CD4-positive, alpha-beta T cell treated with Interleukin-1 beta for 1 hour (primary cell): Measurements from ENCODE around the gene TNNT2.

Source experiments
- DNase-seq, 2 donors: peaks; one replicate each; pipeline ENCODE4 v3.0.0-alpha.2; 2020 to 2022

TNNT2 gene

DNA sequence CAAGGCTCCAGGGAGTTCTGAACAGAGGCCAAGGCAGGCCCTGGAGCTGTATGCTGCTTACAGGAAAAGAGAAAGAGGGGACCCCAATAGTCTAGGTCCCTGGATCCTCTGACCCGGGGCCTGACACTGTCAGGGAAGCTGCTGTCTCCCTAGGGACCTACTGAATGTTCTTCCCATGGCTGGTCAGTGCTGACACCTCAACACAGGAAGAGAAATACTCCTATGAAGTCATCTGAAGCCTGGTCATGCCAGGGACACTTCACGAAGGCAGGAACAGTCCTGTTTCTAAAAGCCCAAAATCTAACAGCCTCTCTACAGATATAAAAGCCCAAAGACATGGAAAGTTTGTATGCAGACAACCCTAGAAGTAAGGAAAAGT lies 23.4 kb upstream of the TNNT2 start:
- DNase-seq, result no peak

DNA sequence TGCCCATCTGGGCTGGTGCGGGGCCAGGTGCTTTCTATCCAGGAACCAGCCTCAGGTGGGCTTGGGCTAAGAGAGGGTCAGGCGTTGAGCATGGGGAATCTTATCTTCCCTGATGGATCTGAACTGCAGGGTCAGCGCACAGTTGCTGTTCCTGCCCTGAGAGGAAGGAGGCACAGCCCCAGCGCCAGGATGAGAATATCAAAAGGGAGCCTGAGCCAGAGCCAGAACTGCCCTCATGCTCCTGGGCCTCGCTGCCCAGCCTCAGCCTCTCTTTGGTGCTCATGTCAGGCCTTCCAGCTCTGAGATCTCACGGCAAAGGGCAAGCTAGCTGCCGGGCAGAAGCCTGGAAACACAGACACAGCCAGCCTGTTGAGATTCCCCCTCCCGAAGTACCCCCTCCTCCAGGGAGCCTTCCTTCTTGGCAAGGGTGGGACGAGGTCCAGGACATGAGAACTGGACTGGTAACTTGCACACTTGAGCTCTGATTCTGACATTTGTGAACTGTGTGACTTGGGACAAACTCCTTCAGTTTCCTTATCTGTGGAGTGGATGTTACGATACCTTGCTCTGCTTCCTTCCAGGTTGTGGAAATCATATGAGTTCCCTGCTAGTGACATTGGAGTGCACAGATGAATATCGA lies 22.9 kb upstream of the TNNT2 start:
- DNase-seq, result no peak

DNA sequence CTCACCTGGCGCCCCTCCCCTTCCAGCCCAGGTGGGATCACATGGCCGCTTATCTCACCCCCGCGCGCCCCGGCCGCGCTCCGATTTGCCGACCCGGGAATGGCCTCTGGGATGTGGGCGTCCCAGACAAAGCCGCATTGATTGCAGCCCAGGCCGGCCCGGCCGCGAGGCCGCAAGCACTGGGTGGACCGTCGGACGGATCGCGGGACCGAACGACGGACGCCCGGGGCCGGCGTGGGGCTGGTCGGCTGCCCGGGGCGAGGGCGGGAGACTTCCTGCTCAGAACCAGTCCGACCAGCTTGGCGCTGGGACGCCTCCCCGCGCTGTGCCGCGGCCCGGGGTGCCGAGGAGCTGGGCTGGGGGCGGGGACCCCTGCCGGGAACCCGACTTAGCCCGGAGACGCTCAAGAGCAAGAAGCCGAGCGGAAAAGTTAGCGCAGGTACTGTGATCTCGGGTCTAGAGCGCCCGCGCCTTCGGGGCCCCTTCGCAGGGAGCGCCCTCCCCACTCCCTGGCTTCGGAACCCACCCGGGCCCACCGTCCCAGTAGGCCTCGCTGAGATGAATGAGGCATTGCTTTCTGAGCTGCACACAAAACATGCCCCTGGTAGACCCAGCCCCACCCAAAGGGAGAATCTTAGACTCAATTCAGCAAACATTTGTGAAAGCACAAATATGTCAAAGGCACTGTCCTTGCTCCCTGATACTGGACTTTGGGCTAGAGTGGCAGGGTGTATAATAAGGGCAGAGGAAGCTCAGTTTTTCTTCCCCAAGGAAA lies 22.1 kb upstream of the TNNT2 start:
- DNase-seq, result no peak

DNA sequence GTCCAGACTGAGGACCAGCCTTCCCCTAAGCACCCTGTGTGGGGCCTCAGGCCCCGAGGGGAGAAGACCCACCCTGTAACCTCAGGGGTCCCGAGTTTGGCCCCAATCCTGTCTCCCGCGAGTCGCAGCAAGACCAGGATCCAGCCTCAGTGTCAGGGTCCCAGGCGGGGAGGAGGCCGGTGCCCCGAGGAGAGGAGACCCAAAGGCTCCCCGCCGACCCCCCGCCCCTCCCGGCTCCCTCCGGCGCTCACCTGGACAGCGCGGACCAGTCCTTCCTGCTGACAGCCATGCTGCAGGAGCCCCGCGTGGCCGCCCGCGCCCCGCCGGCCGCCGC lies 21.5 kb upstream of the TNNT2 start, which contains the start of gene LAD1:
LAD1 (minus strand) TSS at position 307 of the 334 bp plus-strand sequence; CDS start at position 289, 18 bp downstream.
- no peak for DNase-seq

DNA sequence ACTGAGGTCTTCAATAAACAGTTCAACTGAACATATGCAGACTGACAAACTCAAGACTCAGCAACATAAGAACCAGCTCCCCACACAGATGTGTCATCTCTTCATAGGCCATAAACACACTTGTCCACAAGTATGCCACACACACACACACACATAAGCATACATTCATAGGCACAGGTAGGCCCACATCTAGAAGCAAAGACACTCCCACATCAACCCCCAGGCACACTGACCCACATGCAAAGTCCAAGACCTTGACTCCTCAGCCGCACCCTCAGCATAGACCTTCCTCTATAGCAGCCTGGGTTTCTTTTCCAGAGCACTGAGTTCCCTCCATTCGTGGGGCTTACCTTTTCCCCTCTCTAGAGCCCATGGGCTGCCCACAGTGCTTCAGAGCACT lies 20.2 kb upstream of the TNNT2 start:
- DNase-seq, result no peak

DNA sequence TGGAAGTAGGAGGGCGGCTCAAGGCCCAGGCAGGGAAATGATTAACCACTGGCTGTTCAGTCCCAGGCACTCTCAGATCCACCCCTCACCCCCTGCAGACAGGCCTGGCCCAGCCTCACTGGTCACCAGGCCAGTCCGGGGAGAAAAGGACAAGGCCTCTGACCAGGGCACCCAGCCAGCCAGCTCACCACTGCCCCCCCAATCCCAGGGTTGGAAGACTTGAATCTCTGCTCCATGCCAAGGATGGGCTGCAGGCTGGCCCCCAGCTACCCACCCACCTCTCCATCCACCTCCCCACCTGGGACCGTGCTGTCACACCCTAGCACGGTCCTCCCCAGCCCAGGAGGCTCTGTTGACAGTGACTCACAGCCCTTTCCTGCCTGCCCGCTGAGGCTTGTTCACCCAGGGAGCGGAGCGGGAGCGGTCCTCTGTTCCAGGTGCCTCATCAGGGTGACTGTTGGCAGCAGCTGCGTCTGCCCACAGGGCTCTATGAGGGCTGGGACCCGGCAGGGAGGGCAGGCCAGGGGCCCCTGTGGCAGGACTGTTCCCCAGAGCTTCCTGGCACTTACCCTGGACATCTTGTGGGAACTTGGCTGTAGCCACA lies 19.5 kb upstream of the TNNT2 start:
- DNase-seq, result no peak

DNA sequence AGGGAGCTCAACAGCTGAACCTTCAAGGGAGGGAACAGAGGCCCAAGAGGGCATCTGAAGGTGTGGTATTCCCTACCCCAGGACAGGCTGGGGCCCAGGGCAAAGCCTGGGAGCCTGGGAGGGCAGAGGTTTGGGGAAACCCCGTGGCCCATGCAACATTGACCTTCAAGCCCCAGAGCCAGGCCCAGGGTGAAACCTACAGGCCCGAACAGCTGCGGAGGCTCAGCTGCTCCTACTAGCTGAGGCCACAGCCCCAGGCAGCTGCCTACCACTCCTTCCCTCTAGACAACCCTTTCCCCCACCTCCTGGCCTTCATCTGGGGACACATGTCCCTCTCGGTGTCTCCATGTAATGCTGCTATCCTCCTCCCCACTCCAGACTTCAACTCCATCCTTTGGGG lies 18.5 kb upstream of the TNNT2 start:
- no peak for DNase-seq

DNA sequence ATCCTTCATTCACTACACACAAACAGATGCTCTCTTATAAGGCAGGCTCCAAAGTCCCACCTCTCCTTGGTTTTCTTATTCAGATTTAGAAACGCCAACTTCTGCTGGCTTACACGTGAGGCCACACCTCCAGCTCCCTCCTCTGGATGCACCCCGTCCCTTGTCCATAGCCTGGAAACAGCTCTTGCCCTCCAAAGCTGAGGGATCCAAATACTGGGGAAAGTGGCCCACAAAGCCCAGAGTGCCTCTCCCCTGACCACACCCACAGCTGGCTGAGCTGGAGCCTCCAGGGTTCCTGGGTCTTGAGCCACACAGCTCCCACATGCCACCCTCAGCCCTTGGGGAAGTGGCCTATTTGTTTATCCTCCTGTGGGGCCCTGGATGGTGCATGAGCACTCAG lies 17.1 kb upstream of the TNNT2 start:
- DNase-seq, result no peak

DNA sequence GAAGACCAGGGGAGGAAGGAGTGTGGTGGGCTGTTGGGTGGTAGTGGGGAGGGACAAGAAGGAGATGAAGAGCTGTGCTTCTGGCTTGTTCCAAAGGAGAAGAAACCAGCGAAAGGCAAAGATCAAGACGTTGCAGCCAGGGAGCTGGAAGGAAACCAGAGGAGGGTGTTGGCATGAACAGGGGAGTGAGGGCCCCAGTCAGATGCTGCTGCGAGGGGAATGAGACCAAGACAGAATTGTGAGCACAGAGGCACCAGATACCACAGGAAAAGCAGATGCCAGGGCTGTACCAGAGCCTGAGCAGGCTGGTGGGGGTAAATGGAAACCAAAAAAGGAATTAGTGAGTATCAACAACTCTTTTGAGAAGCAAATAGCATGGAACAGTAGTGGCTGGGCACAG lies 15.6 kb upstream of the TNNT2 start:
- no peak for DNase-seq

DNA sequence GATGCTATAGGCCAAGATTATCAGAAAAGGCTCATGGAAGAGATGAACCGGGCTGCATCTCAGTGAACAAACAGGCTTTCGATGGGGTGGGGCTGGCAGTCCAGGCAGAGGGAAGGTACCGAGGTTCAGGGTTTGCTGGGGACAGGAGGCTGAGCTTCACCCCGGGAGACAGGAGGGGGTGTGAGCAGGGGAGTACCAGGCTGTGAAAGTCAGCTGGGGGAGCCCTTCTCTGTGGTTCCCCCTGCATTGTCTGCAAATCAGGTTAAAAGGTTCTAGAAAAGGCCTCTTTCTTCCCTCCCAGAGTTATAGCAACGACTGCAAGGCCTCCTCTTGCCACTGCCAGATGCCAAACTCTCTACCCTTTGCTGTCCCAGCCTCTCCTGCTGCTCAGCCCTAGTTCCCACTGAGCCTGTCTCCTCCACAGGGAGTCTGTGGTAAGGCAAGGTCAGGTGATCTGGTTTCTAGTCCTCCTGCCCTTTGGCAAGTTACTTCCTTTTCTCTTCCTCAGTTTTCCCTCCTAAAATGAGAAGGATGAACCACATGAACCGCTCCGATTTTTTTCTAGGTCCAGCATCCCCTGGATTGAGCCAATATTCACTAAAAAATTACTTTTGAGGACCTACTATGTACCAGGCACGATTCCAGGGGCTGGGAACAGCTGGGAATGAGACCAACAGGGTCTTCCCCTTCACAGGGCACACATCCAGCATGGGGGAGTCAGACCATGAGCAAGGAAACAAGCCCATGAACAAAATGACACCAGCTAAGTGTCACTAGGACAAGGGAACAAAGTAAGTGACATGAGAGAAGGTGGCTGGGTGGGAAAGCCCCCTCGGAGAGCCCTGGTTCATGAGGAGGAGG lies 14.4 kb upstream of the TNNT2 start:
- no peak for DNase-seq

DNA sequence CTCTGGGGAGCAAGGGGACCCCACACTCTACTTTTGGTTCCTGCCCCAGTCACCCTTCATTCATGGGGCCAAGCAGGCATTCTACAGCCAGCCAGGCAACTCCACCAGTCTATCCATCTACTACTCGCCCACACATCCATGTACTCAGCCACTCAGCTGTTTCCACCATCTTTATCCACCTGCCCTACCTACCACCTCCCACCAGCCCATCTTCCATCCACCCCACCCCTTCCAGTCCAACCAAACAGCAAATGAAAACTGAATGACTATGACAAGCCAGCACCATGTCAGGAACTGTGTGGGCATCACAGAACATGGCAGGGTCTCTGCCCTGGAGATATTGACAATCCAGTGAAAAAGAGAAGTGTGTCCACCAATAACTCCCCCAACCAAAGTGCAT lies 13.7 kb upstream of the TNNT2 start:
- no peak for DNase-seq

DNA sequence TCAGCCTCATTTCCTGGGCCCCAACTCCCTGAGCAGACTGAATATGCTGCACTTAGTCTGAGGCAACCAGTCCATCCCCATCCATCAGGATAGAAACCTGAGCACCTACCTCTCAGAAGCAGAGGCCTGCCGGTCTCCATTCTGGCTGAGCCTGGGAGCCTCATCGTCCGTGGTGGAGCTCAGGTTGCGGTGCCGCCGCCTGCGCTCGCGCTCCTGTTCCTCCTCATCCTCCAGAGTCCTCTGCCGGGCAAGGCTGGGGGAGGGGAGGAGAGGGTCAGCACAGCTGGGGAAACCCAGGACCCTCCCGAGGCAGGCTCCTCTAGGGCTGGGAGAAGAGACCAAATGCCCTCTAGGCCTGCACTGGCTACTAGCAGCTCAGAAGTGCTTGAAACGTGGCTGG lies 11.6 kb upstream of the TNNT2 start:
- no peak for DNase-seq

DNA sequence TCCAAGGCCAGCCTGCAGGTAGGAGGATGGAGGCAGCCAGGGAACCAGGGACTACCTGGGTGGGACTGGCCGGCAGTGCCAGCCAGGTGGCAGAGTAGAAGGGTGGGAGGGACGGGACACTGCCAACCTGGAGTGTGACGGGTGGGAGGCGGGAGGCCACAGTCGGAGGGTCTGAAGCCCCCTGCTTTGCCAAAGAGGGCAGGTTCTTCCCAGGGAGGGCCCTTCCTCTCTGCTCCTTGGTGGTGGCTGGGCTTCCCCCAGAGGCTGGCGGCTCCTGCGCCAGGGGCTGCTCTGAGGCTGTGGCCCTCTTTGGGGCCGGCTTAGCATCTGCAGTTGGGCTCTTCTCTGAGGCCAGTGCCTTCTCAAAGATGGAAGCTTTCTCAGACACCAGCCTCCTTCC lies 8.7 kb upstream of the TNNT2 start:
- no peak for DNase-seq

DNA sequence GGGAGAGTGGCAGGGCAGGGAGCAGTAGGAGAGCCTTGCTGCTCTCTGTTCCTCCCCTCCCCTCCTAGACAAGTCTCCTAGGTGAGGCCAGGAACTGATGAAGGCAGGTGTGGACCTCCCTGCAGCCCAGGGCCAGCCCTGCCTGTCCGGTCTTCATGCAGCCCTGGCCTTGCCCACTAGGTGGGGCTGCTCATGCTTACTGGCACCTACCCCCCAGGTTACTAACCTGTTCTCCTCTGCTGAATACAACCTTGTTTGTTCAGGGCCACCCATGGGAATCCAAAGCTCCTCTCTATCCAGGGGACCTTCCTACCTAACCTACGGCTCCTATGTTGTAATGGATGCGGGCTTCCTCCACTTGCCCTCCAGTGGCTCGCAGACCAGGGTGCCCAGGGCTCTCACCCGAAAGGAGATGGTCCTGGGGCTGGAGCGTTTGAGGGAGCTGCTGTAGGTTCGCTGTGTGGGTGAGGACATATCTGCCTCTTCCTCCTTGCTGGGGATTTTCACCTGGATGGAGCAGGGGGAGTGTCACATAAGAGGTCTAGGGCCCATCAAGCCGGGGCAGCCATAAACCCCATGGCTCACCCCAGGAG lies 7.9 kb upstream of the TNNT2 start:
- DNase-seq, result no peak

DNA sequence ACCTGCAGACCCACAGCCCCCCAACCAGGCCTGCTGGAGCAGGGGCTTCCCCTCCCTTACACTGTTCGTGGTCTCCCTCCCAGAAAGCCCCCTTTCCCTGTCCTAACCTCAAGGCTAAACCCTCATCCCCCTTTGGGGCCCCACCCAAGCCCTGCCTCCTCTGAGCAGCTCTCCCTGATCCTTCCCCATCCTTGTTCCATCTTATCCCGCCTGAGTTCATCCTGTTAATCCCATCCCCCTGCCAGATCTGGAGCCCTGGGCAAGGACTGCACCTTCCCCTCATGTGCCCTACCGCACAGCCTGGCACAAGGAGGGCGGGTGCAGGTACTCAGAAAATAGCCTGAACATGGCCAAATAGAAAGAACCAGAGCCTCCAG lies 6.9 kb upstream of the TNNT2 start:
- DNase-seq, result no peak

DNA sequence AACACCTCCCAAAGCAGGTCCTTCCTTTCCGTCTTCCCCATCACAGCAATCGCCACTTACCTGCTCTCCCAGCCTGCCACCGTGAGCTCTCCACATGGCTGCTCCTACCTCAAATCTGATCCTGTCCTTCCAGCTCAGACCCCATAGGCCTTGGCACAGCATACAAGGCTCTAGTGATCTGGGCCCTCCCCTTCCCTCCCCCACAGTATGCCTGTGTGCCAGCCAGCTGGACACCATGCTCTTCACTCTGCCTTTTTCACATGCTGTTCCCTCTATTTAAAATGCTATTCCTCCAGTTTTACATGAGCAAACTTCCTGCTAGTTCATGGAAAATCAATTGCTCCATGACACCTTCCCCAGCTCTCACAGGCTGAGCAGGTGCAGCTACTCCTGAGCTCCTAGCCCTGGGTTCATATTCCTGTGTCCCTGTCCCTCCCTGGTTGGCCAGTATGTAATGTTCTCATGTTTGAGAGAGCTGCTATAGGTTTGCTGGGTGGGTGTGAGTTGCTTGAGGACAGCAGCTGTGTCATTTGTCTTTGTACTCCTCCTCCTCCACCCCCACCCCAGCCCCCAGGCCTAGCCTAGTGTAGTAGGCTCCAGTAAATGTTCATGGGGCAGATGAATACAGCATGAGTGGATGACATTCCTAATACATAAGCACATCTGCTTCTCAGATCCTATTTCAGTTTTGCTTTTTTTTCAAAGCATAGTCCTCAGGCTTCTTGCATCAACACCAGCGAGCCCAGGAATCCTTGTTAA lies 6.3 kb upstream of the TNNT2 start:
- DNase-seq, result no peak

DNA sequence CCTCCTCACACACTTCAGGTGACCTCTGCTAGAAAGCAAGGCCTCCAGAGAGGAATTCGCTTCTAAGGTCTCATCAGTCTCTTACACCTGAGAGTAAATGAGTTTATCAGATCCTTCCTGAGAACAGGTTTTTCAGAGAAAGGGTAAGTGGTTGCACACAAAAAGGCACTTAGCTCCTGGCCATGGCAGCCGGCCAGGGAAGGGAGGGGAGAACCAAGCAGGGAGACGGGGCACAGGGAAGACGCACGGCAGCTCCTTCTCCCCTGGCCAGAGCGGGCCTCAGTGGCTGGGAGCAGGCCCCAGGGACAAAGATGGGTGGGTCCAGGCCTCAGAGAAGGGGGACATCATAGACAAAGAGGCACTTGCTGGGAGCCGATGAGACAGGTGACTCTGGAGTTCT lies 3.6 kb upstream of the TNNT2 start:
- no peak for DNase-seq

DNA sequence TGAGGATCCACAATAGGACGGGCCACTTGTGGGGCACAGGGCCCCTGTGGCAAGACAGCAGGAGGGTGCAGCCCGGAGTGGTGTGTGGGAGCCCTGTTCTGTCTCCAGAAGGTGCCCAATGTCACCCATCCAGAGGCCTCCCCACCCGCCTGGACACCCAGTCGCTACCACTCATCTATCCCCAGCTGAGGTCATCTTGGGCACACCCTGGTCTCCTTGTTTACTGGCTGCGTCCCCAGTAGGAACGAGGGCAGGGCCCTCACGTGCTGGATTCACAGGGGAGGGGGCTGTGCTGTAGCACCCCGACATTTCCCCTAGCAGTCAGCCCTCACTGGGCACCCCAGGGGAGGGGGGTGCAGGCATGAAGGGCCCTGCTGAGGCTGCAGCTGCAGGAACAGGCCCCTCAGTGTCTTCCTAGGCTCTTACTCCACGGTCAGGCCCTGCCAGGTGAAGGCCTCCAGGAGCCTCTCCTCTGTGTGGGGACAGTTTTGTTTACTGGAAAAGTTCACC lies 2.3 kb upstream of the TNNT2 start:
- DNase-seq, result no peak

DNA sequence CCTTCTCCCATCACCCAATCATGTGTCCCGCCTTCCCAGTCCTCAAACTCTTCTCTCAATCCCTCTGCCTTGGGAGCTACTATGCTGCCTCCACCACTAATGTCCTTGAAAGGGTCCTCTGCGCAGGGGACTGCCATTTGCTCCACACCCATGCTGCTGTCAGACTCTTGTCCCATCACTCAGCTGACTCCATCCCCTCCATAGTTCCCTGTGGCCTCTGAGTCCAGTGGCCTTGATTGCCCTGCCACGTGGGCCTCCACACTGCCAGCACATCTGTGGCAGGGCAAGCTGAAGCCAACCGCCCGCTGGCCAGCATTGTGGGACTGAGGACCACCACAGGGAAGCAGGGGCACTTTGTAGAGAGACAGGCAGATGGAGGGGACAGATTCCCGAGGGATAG lies 1.3 kb upstream of the TNNT2 start:
- DNase-seq, result no peak

DNA sequence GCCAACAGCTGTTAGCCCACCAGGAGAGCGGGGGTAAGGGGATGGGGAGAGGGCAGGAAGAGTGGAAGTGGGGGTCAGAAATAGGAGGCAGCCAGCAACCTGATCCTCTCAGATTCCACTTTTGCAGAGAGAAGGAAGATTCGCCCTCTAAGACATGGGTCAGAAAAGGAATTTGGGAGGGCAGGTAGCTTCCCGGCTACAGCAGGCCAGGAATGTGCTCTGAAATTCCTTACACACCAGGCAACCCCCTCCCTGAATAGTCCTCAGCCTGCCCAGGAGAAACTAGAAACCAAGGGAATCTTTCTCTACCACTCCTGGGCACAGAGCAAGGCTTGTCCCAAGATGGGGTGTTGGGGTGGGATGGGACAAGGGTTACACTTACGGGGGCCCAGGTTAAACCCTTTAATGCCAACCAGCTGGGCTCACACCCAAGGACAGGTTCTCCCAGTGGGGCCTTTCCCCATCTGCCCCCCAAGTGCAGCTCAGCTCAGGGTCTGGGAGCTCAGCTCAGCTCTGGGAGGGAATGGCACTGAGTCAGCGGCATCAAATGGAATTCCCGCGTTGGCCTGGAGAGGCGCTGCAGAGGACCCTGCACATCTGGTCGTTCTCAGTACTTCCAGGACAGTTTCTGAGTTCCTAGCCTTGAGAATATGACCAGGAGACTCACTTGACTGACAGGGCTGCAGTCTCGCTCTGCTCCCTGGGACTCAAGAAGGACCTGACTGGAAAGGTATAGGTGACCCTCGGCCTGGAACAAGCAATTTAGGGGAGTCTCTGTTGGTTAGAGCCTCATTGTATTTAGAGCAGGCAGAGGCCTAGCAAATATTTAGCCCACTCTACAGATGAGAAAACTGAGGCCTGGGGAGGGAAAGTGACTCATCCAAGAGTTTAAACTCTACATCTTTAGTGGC lies 761 bp downstream of the TNNT2 start:
- no peak for DNase-seq

DNA sequence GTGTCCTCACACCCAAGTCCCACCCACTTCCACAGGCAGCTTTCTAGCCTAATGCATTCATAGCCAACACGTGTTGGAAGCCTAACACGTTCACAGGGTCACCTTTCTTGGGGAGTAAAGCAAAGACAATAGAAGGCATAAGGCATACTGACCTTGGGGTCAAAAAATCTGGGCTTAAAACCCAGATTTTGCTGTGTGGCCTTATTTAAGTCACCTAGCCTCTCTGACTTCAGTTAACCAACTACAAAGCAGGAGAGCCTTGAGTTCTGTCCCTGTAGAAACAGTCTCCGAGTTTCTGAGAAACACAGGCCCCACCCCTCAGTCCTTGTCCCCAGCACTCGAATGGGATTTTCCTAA lies 1.4 kb downstream of the TNNT2 start:
- no peak for DNase-seq
